IPS DF 6.9 (cell line): ENCODE data around the gene B4GALT2.

Source experiments
- DNase-seq: peaks from one replicate; pipeline ENCODE4 v3.0.0-alpha.2; 2013; ENCODE audit warnings: low read depth, low spot score
- H3K27ac ChIP-seq: one replicate; pipeline ENCODE4 v1.5.1; 2013; ENCODE audit warnings: low read length, control low read depth
- H3K27me3 ChIP-seq: 2 replicates; pipeline ENCODE4 v1.6.1; 2013; ENCODE audit warnings: mild to moderate bottlenecking, low read length; ENCODE audit not compliant: control insufficient read depth, insufficient read depth
- H3K36me3 ChIP-seq: 2 replicates; pipeline ENCODE4 v1.6.1; 2013; ENCODE audit warnings: low read length; ENCODE audit not compliant: control insufficient read depth, insufficient read depth
- H3K4me1 ChIP-seq: 2 replicates; pipeline ENCODE4 v1.6.1; 2013; ENCODE audit warnings: low read length; ENCODE audit not compliant: control insufficient read depth, insufficient read depth
- H3K4me3 ChIP-seq: 2 replicates; pipeline ENCODE4 v1.5.1; 2013; ENCODE audit warnings: mild to moderate bottlenecking, low read length
- H3K9me3 ChIP-seq: 2 replicates; pipeline ENCODE4 v1.6.1; 2013; ENCODE audit warnings: low read length, inconsistent platforms; ENCODE audit not compliant: control insufficient read depth, insufficient read depth
- WGBS: extraction: QIAGEN DNeasy Blood & Tissue Kit; methylation state at CpG from one replicate; pipeline ENCODE4 v1.1.7; 2013; ENCODE audit warnings: mixed read lengths, missing lambda C conversion rate; ENCODE audit not compliant: insufficient read length, insufficient coverage; 5-methylcytosine and 5-hydroxymethylcytosine counted together

B4GALT2 gene

DNA sequence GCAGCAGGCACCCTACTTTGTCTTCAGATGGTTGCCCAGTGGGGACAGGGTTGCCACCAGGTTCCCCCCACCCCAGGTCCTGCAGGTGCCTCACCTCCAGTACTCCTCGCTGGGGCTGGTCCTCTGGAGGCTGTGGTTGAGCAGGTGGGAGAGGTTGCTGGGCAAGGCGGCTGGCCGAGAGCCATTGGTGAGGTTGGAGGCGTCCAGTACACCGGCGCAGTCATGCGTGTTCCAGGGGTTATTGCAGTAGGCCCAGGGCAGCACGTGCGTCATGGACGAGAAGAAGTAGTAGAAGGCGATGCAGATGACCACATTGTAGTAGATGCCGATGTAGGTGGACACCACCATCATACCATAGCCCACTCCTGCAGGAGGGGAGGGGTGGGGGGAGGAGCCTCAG is 29.2 kb downstream of the B4GALT2 start:
- no CpG with 5 or more reads among the region's 12 CpGs for WGBS
- no peak overlapping the region for H3K4me3 ChIP-seq
- H3K36me3 ChIP-seq, result no peaks in the 10 kb centered on the region
- 0 out of 2 replicates have a peak, but pooled peaks cover 1% of the 10 kb centered on the region for H3K4me1 ChIP-seq
- H3K27me3 ChIP-seq, result no peaks in the 10 kb centered on the region
- H3K27ac ChIP-seq, result no peak overlapping the region
- no peaks in the 10 kb centered on the region for H3K9me3 ChIP-seq
- no peak for DNase-seq

DNA sequence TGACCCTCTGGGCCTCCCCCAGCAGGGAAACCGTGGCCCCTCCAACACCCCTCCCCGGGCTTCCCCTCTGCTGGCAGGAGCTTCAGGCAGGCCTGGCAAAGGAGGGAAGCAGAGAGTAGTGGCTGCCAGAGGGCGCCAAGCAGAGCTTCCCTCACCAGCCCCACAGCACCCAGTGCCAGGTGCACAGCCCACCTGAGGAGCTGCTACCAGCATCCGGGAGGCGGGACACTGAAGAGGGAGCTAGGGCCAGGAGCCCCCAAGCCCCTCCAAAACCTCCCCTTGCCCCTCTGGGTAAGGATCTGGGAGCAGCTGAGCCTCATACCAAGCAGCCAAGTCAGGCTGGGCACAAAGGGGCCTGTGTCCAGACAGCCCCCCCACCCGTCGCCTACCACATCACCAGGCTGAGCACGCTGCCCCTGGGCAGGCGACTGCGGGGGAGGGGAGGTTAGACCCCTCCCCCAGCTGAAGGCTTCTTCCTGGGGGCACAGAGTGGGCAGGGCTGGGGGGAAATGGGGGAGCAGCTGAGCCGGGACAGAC is 32.0 kb downstream of the B4GALT2 start:
- H3K27me3 ChIP-seq, result no peaks in the 10 kb centered on the region
- H3K27ac ChIP-seq, result no peak overlapping the region
- no peak overlapping the region for H3K4me3 ChIP-seq
- no peaks in the 10 kb centered on the region for H3K9me3 ChIP-seq
- no peak for DNase-seq
- 0 out of 2 replicates have a peak, but pooled peaks cover 1% of the 10 kb centered on the region for H3K4me1 ChIP-seq
- H3K36me3 ChIP-seq, result no peaks in the 10 kb centered on the region
- WGBS, result no CpG with 5 or more reads among the region's 11 CpGs

DNA sequence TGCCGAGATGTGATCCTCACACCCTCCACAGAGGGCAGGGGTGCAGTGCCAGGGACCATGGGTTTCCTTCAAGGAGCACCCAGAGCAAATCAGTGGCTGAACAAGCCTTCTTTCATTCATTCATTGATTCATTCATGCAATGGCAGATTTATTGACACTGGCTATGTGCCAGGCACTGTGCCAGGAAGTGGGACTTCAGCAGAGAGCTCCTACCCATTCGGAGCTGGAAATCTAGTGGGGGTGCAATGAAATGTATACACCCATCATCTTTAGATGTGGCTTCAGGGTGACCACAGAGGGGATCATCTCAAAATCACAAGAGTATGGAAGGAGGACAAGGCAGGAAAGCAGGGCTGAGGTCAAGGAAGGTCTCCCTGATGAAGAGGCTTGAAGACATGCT is 33.4 kb downstream of the B4GALT2 start:
- DNase-seq, result no peak
- Histone ChIP-seq H3K36me3 (no peaks in the 10 kb centered on the region), H3K27ac (no peak overlapping the region), H3K9me3 (no peaks in the 10 kb centered on the region), H3K27me3 (no peaks in the 10 kb centered on the region), H3K4me3 (no peak overlapping the region), H3K4me1 (0 out of 2 replicates have a peak, but pooled peaks cover 1% of the 10 kb centered on the region)
- WGBS, result no CpG with 5 or more reads among the region's 2 CpGs

DNA sequence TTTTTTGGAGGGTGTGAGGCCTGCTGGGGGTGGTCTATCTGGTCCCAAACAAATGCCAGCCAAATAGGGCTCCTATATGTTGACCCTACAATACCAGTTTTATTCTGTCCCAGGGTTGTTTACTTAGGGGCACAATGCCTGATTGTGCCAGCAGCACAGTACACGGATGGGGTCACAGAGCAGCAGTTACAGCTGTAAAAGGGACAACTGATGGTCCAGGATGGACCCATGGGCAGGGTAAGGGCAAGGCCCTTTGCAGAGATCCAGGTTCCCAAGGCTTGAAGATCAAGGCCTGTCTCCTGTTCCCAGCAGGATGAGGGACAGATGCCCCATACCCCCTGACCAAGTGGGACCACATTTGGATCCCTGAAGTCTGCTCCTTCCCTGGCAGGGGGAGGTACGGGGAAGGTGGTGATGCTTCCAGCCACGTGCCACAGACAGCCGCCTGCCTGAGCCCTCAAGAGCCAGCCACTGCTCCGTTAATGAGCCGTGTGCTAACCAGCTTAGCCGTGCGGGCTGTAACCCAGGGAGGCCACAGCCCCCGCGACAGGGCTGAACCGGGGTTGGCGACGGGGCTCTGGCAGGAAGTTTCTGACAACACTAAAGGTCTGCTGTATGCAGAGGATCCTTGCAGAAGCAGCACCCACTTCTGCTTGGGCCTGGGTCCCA is 34.1 kb downstream of the B4GALT2 start:
- no peaks in the 10 kb centered on the region for H3K9me3 ChIP-seq
- no peak overlapping the region for H3K4me3 ChIP-seq
- no peaks in the 10 kb centered on the region for H3K27me3 ChIP-seq
- WGBS, result no CpG with 5 or more reads among the region's 13 CpGs
- H3K4me1 ChIP-seq, result 0 out of 2 replicates have a peak, but pooled peaks cover 1% of the 10 kb centered on the region
- H3K27ac ChIP-seq, result no peak overlapping the region
- no peaks in the 10 kb centered on the region for H3K36me3 ChIP-seq
- no peak for DNase-seq

DNA sequence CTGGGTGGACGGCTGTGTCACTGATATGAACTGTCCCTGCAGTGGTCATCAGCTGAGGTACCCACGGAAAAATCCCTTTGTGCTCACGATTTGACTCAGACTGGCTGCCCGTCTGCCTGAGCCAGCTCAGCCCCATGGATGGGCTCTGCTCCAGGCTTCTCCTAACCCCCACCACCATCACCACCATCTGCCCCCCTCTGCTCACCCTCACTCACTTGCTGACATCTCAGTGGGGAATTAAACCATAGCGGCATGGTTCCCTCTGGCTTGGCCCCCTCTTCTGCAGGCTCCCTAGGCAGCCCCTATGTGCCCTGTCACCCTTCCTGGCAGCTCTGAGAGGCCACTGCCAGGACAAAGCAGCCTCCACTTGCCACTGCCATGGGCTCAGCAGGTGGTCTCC is 34.9 kb downstream of the B4GALT2 start:
- Histone ChIP-seq H3K36me3 (no peaks in the 10 kb centered on the region), H3K9me3 (no peaks in the 10 kb centered on the region), H3K27me3 (no peaks in the 10 kb centered on the region), H3K4me3 (no peak overlapping the region), H3K4me1 (0 out of 2 replicates have a peak, but pooled peaks cover 1% of the 10 kb centered on the region), H3K27ac (no peak overlapping the region)
- DNase-seq, result no peak
- no CpG with 5 or more reads among the region's 5 CpGs for WGBS

DNA sequence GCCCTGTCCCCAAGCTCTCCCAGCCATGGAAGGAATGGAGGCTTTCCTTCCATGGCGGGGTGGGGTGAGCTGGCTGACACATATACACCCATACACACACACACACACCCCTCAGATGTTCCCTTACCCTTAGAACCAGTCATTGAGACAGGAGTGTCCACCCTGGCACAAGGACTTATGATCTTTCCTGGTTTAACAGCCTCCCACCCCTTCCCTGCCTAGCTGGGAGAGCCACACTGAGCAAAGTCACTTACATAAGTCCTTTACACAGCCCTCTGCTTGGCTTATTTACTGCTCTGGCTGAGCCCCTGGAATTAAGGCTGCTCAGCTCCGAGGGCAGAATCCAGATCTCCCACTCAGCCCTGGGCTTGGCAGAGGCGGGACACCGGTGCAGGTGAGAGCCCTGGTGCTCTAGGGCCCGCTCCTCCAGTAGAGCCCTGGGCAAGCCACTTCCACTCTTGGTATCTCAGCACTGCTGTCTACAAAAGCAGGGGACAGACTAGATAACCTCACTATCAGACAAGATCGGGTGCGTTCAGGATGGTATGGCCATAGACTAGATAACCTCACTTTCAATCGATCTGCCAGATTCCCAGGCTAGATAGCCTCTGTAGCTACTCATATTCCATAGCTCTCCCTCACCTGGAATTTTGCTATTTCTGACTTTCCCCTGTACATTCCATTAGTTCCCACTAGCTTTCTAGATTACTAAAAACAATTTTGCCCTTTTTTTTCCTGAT is 35.5 kb downstream of the B4GALT2 start:
- no CpG with 5 or more reads among the region's 8 CpGs for WGBS
- no peaks in the 10 kb centered on the region for H3K27me3 ChIP-seq

DNA sequence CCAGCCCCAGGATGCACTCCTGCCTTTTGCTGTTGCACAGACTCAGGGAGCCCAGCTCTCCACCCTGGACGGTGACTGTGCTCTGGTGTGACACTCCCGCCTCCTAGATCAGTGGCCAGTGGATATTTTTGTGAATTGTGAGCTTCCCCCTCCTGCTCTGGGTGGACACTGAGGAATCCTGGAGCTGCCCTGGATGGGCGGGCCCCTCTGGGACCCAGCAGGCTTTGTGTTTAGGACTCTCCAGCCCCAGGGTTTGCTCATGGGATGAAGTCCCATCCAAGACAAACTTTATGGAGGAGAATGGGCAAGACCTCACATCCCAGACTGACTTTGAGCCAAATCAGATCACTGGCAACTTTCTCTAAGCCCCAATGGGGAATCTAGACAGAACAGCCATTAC is 36.2 kb downstream of the B4GALT2 start:
- no peak for DNase-seq
- WGBS, result no CpG with 5 or more reads among the region's 3 CpGs
- no peaks in the 10 kb centered on the region for H3K9me3 ChIP-seq
- H3K36me3 ChIP-seq, result no peaks in the 10 kb centered on the region
- no peak overlapping the region for H3K4me3 ChIP-seq
- H3K27ac ChIP-seq, result no peak overlapping the region
- H3K27me3 ChIP-seq, result no peaks in the 10 kb centered on the region
- peaks cover 4% of the 10 kb centered on the region; the same call in 1 of the 2 replicates for H3K4me1 ChIP-seq

More for the DNA sequence above, 35.5 kb downstream of the B4GALT2 start:
- Histone ChIP-seq H3K36me3 (no peaks in the 10 kb centered on the region), H3K9me3 (no peaks in the 10 kb centered on the region), H3K27ac (no peak overlapping the region), H3K4me1 (peaks cover 4% of the 10 kb centered on the region; the same call in 1 of the 2 replicates), H3K4me3 (no peak overlapping the region)
- DNase-seq, result no peak

DNA sequence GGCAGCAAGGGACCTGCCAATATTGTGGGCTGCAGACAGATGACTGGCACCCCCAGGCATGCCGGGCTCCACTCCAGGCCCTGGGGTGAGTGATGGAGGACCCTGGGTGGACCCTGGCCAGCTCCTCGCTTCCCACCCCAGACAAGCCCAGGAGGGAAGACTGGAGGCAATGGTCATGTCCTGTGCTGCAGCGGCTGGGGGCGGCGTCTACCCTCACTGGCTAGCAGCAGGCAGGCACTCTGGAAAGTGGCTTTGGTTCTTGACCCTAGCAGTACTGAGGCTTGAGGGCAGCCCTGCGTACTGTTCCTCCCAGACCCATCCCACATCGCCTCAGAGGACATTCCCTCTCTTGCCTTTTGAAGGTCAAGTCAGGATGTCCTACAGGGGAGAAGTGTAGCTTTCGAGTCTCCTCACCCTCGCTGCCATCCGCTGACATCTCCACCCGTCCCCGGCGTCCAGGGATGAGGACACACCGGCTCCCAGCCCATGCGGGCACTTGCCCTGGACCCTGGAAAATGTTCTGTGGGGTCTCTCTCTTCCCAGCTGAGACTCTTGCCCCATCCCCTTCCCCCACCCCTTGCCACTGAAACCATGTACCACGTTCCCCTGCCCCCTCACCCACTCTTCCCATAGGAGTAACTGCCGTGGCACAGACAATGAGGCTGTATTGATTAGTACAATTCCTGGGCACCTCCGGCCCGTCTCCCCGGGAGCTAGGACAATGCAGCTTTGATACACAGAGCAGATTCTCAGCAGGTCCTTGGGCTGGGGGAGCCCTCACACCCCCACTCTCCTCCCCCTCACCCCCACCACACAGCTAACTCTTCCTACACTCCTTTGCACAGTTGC is 37.3 kb downstream of the B4GALT2 start:
- no peak for DNase-seq
- H3K27me3 ChIP-seq, result no peaks in the 10 kb centered on the region
- WGBS, result no CpG with 5 or more reads among the region's 20 CpGs
- no peak overlapping the region for H3K4me3 ChIP-seq
- no peaks in the 10 kb centered on the region for H3K9me3 ChIP-seq
- H3K27ac ChIP-seq, result no peak overlapping the region
- H3K4me1 ChIP-seq, result peaks cover 2% of the 10 kb centered on the region; the same call in 1 of the 2 replicates
- H3K36me3 ChIP-seq, result peaks cover 2% of the 10 kb centered on the region; the same call in 1 of the 2 replicates

DNA sequence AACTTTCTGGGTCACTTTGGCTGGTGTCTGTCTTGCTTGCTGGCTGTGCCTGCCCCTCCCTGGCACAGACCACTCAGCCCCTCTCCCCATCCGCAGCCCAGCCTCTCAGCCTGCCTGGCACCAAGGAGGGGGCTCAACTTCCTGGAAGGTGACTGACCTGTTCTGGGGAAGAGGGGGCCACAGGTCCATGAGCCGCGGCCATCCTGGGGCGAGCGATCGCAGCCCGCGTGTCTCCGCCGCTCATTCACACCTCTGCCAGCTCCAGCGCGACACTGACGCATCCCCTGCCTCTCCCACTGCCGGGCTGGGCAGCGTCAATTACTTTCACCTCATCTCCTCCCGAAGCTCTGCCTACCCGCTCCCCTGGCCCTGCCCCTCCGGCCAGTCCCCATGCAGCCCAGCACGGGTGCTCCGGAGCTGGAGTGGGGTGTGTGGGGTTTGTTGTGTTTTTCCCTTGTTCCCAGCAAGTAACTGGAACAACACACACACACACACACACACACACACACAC is 37.9 kb downstream of the B4GALT2 start:
- Histone ChIP-seq H3K27me3 (no peaks in the 10 kb centered on the region), H3K27ac (no peak overlapping the region), H3K9me3 (no peaks in the 10 kb centered on the region), H3K4me3 (no peak overlapping the region), H3K4me1 (peaks cover 2% of the 10 kb centered on the region; the same call in 1 of the 2 replicates), H3K36me3 (peaks cover 4% of the 10 kb centered on the region; the same call in 1 of the 2 replicates)
- no CpG with 5 or more reads among the region's 20 CpGs for WGBS
- DNase-seq, result no peak
